Iris pigment epithelial cell (primary cell): ENCODE measurements around the gene HES3.

ENCODE experiments used
- DNase-seq: peaks from one replicate; pipeline ENCODE4 v3.0.0-alpha.2; 2011; ENCODE audit warnings: low read depth

HES3 gene

DNA sequence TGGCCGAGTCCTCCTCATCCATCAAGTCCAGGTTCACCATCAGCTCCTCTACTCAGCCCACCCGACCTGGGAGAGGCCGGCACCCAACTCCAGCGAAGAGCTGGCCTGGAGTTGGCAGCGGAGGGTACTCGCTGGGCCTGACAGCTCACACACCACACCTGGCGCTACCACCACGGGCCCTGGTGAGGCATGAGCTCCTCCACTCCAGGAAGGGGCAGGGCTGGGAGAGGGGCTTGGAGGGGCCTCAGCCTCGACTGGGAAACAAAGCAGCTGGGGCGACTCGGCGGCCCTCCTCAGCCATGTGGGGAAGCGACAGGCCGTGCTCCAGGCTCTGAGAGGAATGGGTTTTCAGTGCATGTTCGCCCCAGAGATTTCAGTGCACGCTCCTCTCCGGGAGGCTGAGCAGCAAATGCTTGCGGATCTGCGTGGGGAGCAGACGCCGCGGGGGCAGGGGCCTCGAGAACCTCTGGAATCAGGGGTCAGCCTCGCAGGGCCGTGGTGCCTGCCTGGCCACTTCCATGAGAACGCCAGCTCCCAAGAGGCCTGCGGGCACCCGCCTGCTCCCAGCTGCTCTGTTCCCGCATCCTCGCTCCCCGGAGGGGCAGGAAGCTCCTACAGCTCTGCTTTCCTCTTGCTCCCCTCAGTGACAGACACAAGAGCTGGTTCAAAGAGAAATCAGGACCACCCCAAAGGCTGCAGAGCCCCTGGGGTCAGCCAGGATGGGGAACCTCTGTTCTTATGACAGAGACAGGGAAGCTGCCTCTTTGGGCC lies 35.8 kb downstream of the HES3 start:
- DNase-seq = no peak

DNA sequence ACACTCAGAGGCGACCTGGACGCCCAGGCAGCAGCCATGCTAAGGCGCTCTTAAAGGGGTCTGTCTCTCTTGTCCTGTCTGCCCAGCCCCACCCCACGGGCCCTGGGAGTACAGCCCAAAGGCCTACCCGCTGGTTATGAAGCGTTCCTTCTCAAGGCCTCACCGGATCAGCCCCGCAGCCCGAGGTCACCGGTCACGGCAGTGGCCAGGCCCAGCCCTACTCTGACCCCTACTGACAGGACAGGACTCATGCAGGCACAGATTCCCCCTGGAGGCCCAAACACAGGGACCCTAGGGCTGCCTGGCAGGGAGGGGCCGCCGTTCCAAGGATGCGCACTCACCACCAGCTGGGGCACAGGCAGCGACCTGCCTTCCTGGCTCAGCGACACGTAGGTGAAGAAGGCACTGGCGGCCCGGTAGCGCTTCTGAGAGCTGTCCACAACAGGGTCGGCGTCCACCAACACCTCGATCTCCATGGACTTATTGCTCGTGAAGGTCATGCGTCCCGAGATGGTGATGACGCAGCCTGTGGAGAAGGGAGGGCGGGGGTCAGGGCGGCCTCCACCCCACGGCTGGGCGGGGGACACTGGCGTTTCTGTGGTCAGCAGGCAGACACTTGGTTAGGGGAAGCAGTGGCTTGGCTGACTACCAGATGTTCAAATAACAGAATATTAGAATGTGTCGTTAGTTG lies 36.9 kb downstream of the HES3 start:
- no peak for DNase-seq

DNA sequence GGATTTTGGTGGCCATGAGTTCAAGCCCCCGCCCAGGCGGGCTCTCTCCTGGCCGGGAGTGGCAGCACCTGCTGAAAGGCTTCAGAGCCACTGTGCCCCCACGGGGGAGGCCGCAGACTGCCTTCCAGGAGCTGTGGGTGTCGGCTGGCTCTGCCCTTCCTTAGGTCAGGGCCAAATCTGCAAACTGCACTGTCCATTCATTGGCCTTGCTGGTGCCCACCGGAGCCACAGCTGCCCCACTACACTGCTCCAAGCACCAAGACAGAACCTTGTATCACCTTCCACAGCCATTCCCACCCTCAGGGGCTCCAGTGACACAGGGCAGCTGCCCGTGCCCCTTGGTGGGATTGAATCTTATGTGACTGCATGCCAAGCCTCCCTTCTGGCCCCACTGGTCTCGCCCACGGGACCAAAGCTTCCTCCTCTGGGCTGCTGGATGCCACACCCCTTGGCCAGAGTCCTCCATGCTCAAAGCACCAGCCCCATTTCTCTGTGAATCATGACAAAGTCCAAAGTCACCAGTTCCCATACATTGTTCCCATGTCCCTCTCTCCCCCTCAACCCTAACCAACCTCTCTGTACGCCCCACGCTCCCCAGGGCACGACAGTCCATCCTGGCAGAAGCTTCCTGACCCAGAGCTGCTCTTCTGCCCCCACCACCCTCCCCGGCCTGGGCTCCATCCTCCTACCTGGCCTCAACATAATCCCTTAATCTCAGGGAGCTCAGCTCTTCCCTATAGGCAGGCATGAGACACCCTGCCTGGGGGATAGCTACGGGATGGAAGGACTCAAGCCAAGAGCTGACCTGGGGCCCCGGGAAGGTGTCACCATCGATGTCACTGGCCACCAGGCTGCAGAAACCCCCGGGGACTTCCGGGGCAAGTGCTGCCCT lies 37.8 kb downstream of the HES3 start:
- DNase-seq = no peak

DNA sequence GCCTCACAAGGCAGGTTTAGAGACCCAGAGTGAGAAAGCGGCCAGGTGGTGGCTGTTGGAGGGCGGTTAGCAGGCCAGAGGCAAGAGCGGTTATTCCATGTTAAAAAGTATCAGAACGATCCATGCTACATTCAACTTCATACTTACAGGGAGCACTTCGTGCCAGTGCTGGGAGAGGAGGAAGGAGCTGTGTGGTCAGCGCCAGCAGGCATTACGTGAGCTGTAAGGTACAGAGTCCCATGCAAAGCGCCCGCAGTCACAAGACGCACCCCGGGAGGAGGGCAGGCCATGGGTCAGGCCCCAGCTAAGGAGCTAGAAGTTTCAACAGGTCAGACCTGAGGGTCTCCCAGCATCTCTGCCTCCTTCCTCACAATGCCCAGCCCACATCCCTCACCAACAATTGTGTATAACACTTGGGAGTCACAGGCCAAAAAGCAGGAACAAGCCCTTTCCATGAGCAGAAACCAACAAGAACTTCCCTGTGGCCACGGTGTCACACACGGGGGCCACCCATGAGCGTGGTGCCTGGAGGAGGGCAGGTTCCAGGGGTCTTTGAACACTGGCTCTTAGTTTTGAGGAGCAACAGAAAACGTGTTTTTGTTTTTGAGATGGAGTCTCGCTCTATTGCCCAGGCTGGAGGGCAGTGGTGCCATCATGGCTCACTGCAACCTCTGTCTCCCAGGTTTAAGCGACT lies 38.7 kb downstream of the HES3 start:
- no peak for DNase-seq

DNA sequence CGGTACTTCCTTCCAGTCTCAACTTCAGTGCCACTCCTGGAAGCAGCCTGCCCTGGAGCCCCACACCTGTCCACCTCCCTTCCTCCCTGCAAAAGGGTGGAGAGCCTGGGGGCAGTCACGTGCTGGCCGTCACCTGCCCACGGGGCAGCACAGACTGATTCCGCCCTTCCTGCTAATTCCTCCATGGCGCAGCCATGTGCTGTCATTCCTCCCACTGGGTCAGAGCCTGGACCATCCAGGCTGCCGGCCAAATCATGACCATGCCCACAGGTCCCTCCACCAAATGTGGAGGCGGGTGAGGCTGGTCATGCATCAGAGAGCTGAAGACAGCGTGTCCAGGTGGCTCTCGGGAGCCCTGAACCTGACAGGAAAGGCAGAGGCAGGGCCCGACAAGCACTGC lies 41.4 kb downstream of the HES3 start:
- no peak for DNase-seq

DNA sequence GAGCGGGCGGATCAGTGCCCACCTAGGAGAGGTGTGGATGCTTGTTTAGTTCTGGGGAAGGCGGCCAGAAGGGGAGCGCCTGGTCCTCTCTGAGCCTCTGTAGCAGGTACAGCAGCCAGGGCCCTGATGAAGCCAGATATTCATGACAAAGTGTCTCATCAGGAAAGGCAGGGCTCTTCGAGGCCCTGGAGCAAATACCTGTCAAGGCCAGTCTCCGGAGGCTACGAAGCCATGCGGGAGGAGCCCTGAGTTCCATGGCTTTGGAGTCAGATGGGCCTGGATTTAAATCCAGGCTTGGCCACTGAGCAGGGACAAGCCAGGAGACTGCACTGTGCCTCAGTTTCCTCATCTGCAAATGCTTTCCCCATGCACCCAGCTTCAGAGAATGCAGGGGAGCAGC lies 42.3 kb downstream of the HES3 start:
- no peak for DNase-seq

DNA sequence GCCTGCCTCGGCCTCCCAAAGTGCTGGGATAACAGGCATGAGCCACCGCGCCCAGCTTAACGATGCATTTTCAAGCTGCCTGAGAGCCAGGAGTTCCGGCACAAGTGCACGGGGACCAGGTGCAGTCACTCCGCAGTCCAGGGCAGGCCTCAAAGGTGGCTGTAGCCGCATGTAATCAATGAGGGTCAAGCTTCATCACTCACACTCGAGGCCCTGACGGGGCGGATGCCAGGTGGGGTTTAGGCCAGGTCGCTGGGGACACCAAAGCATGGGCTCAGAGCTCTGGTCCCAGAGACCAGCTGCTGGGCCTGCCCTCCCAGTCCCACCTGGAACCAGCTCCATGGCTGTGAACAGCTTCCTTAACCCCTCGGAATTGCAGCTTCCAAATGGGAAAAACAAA lies 43.0 kb downstream of the HES3 start:
- DNase-seq = no peak

DNA sequence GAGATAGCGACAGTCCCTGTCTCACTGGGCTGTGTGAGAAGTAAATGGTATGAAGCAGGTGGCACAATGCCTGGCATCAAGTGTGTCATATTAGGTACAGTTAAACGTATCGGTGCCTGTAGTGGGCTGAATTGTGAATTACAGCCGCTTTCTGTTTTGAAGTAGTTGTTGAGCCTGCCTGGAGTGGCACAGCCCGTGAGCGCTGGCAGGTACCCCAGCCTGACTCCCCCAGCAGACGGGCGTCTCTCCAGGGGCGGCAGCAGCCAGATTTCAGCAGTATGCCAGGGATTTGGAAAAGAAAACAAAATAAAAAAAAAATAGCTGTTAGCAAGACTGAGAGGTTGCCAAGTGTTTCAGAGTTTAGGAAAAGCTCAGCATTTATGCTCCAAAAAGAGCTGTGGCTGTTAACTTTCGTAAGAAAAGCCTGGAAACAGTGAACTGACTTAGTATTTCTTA lies 43.5 kb downstream of the HES3 start:
- DNase-seq = no peak

DNA sequence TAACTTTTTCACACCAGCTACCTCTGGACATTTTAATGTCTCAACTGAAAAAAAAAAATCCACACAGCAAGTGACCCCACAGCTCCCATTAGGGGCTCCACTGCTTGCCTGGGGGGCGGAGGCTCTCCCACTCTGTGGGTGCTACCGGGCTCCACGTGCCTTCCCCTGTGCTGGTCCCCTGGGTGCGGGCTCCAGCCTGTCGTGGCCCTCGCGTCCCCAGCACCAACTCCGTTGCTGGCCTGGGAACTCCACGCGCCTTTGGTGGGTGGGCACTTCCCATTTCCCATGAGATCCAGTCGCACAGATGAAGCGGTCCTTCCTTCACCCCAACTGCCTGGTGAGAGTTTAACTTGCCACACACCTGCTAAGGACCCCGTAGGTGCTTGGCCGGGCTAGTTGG lies 44.0 kb downstream of the HES3 start:
- DNase-seq = no peak

DNA sequence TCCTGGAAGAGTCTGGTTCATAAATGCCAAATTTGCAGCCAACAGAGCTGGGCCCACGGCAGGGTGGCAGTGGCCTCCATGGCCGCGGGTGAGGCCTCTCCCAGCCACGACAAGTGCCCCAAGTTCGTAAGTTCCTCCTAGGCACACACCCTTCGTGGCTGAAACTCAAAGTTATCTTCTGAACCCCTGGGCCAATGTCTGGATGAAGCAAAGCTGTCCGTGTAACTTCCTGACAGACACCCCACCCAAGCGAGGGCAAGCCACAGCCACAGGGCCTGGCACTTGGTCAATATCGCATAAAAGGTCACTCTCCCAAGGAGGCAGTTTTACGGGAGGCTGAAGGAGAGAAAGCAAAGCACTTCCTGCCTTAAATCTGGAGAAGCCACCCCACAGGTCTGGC lies 44.7 kb downstream of the HES3 start:
- DNase-seq = no peak

DNA sequence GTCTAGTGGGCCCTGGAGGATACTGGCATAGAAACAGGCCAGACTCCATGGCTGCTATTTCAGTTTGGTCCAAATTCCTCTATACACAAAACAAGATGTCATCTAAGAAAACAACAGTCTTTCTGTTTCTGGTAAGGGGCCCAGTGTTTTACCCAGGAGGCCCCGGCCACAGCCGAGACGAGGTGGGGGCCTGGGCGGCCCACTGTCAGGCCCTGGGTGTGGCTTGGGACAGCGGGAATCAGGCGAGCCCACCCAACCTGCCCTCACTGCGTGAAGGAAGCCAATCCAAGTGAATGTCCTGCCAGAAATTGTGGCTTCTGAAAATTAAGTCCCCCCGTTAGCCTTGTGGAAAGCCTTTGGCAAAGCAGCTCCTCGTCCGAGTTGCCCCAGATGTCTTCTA lies 48.1 kb downstream of the HES3 start:
- DNase-seq = no peak

DNA sequence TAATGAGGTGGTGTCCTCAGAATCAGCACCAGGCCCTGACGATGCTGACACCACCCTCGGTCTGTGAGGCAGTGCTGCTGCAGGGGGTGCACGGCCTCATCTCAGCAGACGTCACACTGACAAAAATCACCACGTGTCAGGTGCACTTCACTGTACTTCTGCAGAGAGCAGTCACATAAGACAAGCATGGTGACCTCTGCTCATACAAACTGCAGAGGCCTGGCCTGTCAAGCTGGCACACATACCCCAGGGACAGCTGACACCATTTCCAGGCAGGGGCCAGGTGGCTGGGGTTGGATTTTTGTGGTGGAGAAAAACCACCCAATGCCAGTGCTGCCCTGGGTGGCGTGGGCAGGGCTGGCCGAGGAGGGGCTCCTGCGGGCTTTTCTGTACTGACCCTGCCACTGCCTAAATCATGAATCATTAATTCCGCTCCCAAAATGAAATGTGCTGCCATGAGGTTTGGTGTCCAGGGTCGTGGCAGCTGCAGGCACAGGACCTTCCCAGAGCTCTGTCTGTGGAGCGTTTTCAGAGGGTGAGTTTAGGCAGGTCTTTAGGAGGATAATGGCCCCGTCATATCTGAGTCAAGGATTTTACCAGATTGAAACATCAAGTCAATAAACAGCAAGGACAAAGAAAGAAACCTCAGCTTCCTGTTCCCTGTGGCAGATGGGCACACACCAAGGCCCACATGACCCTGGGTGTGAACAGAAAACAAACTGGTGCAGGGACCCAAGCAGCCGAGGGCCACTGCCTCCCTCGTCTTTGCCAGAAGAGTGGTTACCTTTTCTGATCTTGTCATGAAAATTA lies 50.3 kb downstream of the HES3 start:
- DNase-seq = no peak

DNA sequence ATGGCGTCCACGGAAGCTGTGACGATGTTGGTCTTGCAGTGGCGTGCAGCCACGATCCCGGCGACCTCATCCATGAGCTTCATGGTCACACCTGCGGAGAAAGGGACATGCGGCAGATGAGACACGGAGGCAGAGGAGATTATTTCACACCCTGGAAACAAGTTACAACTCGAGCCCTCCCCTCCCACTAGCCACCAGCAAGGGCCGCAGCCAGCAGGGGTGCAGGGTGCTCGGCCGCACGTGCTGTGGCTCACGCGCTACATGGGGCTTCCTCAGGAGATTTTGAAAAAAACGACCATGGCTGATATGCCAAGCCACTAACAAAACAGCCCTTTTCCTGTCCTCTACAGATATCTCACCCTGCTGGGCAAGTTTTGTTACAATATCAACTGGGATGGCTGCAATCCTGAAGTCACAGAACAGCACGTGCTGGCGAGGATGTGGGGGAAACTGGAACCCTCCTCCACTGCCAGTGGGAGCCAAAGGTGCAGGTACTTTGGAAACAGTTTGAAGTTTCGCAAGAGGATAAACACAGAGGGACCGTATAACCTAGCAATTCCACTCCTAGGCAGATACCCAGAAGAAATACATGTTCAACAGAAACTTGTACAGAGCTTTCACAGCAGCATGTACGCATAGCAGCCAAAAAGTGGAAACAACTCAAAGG lies 51.0 kb downstream of the HES3 start:
- no peak for DNase-seq
